K562 (cell line): ENCODE measurements around the gene FARP2. TPM values are rescaled to one million over a fixed set of nuclear protein-coding genes. Genes with fewer than 3 reads are reported as not detected.

Experiments
- ATAC-seq: fragments of 200-7000 bp; cut with Tn5 transposase; 3 replicates; pipeline ENCODE4 v1.9.1; 2020; ENCODE audit warnings: moderate library complexity
- BruUV-seq: library from RNA; stranded (reverse); fragments of 400-500 nt; replicated peaks from 2 replicates; lab custom pipeline; 2021; lab: Mats Ljungman, UMichigan
- CTCF ChIA-PET: fragments of 300-600 bp; formaldehyde crosslinking; extraction: SDS; loops from one replicate; lab custom pipeline; 2021; ENCODE audit warnings: low intra/inter-chr PET ratio; lab: Yijun Ruan, JAX
- POLR2A ChIA-PET: fragments of 300-600, 350-650 bp; sonication (Branson Sonifier 250); formaldehyde crosslinking; extraction: SDS; loops from one replicate; lab custom pipeline; 2021; ENCODE audit warnings: antibody characterized with exemption, inconsistent platforms; lab: Yijun Ruan, JAX
- DNase-seq, 4 experiments: peaks; one replicate each; pipeline versions ENCODE4 v3.0.0 to v3.0.0-alpha.2; 2011 to 2018; ENCODE audit warnings: low spot score in 3 of 4, mixed read lengths in 3 of 4; ENCODE audit errors: extremely low read depth in 1 of 4
- FAIRE-seq: peaks from 2 replicates; lab custom pipeline; 2011; peaks lifted over from hg19 to GRCh38; lab: Jason Lieb, UNC
- H2AFZ ChIP-seq: 2 replicates; pipeline ENCODE4 v1.6.0; 2011; ENCODE audit warnings: low read depth, low read length, control low read depth, inconsistent platforms
- H3K27ac ChIP-seq: fragments of 200-600 bp; 3 replicates; pipeline ENCODE4 v1.8.0; 2011; ENCODE audit warnings: low read depth, mild to moderate bottlenecking, control low read depth, inconsistent platforms, low read length, moderate library complexity, mixed read lengths; ENCODE audit errors: extremely low read depth
- H3K27me3 ChIP-seq, 2 experiments: fragments of 300-600 bp in 1 of 2; 2 replicates in 1 of 2; 3 replicates in 1 of 2; pipeline versions ENCODE4 v1.6.0 to v1.8.0; 2011; ENCODE audit warnings: inconsistent platforms in 2 of 2, low read length in 2 of 2, mild to moderate bottlenecking in 1 of 2, mixed read lengths in 1 of 2, moderate library complexity in 1 of 2; ENCODE audit not compliant: control insufficient read depth in 2 of 2, insufficient read depth in 2 of 2
- H3K36me3 ChIP-seq: fragments of 300-600 bp; 3 replicates; pipeline ENCODE4 v1.8.0; 2011; ENCODE audit warnings: mild to moderate bottlenecking, low read length, inconsistent platforms; ENCODE audit not compliant: control insufficient read depth, insufficient read depth
- H3K4me1 ChIP-seq, 2 experiments: fragments of 200-600 bp in 1 of 2; replicated peaks in 1 of 2; 2 replicates in 1 of 2; 3 replicates in 1 of 2; pipeline versions ENCODE4 v1.5.1 to v1.8.0; 2011; ENCODE audit warnings: inconsistent platforms in 2 of 2, low read length in 2 of 2, mild to moderate bottlenecking in 1 of 2, mixed read lengths in 1 of 2, moderate library complexity in 1 of 2; ENCODE audit not compliant: control insufficient read depth in 2 of 2, insufficient read depth in 2 of 2
- H3K4me2 ChIP-seq: 2 replicates; pipeline ENCODE4 v1.6.1; 2011; ENCODE audit warnings: low read length, control low read depth, inconsistent platforms, mixed read lengths; ENCODE audit not compliant: insufficient read depth
- H3K4me3 ChIP-seq: fragments of 200-600 bp; sonication (generic), shearing (Covaris generic); 2 replicates; pipeline ENCODE4 v1.5.1; 2016; ENCODE audit warnings: control low read depth, inconsistent platforms
- H3K79me2 ChIP-seq: fragments of 200-600 bp; 3 replicates; pipeline ENCODE4 v1.8.0; 2011; ENCODE audit warnings: low read length, inconsistent platforms; ENCODE audit not compliant: control insufficient read depth, insufficient read depth
- H3K9ac ChIP-seq, 2 experiments: 2 replicates each; pipeline versions ENCODE4 v1.6.0 to v1.6.1; 2011; ENCODE audit warnings: low read depth in 2 of 2, low read length in 2 of 2, control low read depth in 1 of 2, inconsistent platforms in 1 of 2, mild to moderate bottlenecking in 1 of 2, mixed read lengths in 1 of 2; ENCODE audit not compliant: insufficient read depth in 1 of 2
- H3K9me1 ChIP-seq: one replicate; pipeline ENCODE4 v1.6.0; 2011; ENCODE audit warnings: inconsistent platforms, mild to moderate bottlenecking, low read length, moderate library complexity; ENCODE audit not compliant: control insufficient read depth, insufficient read depth
- H3K9me3 ChIP-seq: replicated peaks from 2 replicates; pipeline ENCODE4 v1.5.1; 2011; ENCODE audit warnings: low read depth, low read length, inconsistent platforms; ENCODE audit not compliant: control insufficient read depth, insufficient read depth
- H4K20me1 ChIP-seq: replicated peaks from 2 replicates; pipeline ENCODE4 v1.6.1; 2011; ENCODE audit warnings: low read length, inconsistent platforms, mixed read lengths; ENCODE audit not compliant: control insufficient read depth, insufficient read depth
- BRD9 ChIP-seq: fragments of 450-650 bp; IDR thresholded peaks from 2 replicates; pipeline ENCODE4 v1.6.1; 2018; ENCODE audit warnings: low read depth; ENCODE audit not compliant: partially characterized antibody
- GMEB1 ChIP-seq: fragments of 250-450 bp; sonication (Bioruptor Pico); IDR thresholded peaks from 2 replicates; pipeline ENCODE4 v1.4.0; 2020; ENCODE audit warnings: mild to moderate bottlenecking
- JUND ChIP-seq, 2 experiments: IDR thresholded peaks; 2 replicates in 1 of 2; 3 replicates in 1 of 2; pipeline ENCODE4 v1.6.1; 2011; ENCODE audit warnings: borderline replicate concordance in 2 of 2, low read depth in 2 of 2, low read length in 2 of 2, improper control_type of control experiment in 1 of 2, missing biosample characterization in 1 of 2, missing genetic modification characterization in 1 of 2, missing genetic modification reagents in 1 of 2
- KLF13 ChIP-seq: fragments of 450-650 bp; IDR thresholded peaks from 2 replicates; pipeline ENCODE4 v1.6.1; 2016; ENCODE audit warnings: missing genetic modification characterization, low read depth, mild to moderate bottlenecking, missing compliant biosample characterization, moderate library complexity, borderline replicate concordance
- MIER1 ChIP-seq: fragments of 450-650 bp; IDR thresholded peaks from 2 replicates; pipeline ENCODE4 v1.6.1; 2016; ENCODE audit warnings: antibody characterized with exemption, mild to moderate bottlenecking, low read depth
- NRF1 ChIP-seq, 2 experiments: fragments of 450-650 bp; IDR thresholded peaks in 1 of 2; conservative IDR thresholded peaks in 1 of 2; 2 replicates each; pipeline ENCODE4 v1.6.1; 2014; ENCODE audit warnings: mild to moderate bottlenecking in 2 of 2
- SMARCA4 ChIP-seq: fragments of 450-650 bp; IDR thresholded peaks from 2 replicates; pipeline ENCODE4 v1.6.1; 2016
- TRIM24 ChIP-seq, 2 experiments: fragments of 450-650 bp; IDR thresholded peaks; 2 replicates each; pipeline ENCODE4 v1.6.1; 2016
- U2AF2 ChIP-seq: fragments of 200-400 bp; formaldehyde crosslinking; optimal IDR thresholded peaks from 2 replicates; pipeline ENCODE3; 2017; ENCODE audit warnings: low read depth, mild to moderate bottlenecking, low read length
- ZBTB5 ChIP-seq: fragments of 450-650 bp; IDR thresholded peaks from 2 replicates; pipeline ENCODE4 v1.6.1; 2017; ENCODE audit warnings: antibody characterized with exemption
- ZNF184 ChIP-seq: sonication (generic); formaldehyde crosslinking; IDR thresholded peaks from 2 replicates; pipeline ENCODE4 v1.5.0; 2020; ENCODE audit warnings: missing genetic modification reagents
- ZNF239 ChIP-seq: fragments of 250-450 bp; sonication (Bioruptor Pico); IDR thresholded peaks from 2 replicates; pipeline ENCODE4 v1.4.0; 2020; ENCODE audit warnings: mild to moderate bottlenecking
- ZNF507 ChIP-seq: conservative IDR thresholded peaks from 2 replicates; pipeline ENCODE4 v1.6.1; 2017; ENCODE audit warnings: missing genetic modification characterization, missing compliant biosample characterization
- ZNF778 ChIP-seq: fragments of 450-650 bp; formaldehyde crosslinking; IDR thresholded peaks from 2 replicates; pipeline ENCODE4 v1.4.0; 2020; ENCODE audit warnings: mild to moderate bottlenecking, moderate library complexity
- WGBS: fragments of 100-300 bp; shearing (Covaris generic); methylation state at CpG from one replicate; pipeline ENCODE4 v1.1.6; 2016; ENCODE audit warnings: low coverage, mixed read lengths; ENCODE audit not compliant: insufficient coverage; ENCODE audit errors: missing lambda C conversion rate; 5-methylcytosine and 5-hydroxymethylcytosine counted together
- in situ Hi-C: fragments of 300-500 bp; cut with MboI; formaldehyde crosslinking; loops from 4 replicates; pipeline ENCODE4 v1.15.0; 2018; ENCODE audit warnings: inconsistent platforms, mixed read lengths
- intact Hi-C: fragments of 100-400 bp; cut with micrococcal nuclease; formaldehyde crosslinking; loops from 2 replicates; pipeline ENCODE4 v1.14.2; 2022
- polyA plus RNA-seq, 8 experiments: library from polyadenylated mRNA; depleted of rRNA in 4 of 8; stranded (reverse) in 5 of 8; unstranded in 3 of 8; fragments of >200 nt; fragmentation: Nextera tagmentation in 2 of 8; fragmentation: Illumina TruSeq in 1 of 8; extraction: Ambion mirVana in 2 of 8; extraction: Trizol in 1 of 8; gene quantifications; 2 replicates each; pipeline versions ENCODE4 v1.2.1 to v1.2.3, GENCODE V29; 2011 to 2014; ENCODE audit warnings: inconsistent platforms in 1 of 8, missing spikeins in 1 of 8
- total RNA-seq, 7 experiments: library from RNA; depleted of rRNA in 6 of 7; stranded (reverse); fragments of >200 nt in 6 of 7; fragmentation: Illumina TruSeq in 2 of 7; extraction: Trizol in 2 of 7; gene quantifications; 2 replicates each; pipeline versions ENCODE4 v1.2.1 to v1.2.3, GENCODE V29; 2011 to 2021; ENCODE audit warnings: low replicate concordance in 1 of 7
- TF ChIP-seq, protein P1 (sequence below): fragments of 450-650 bp; IDR thresholded peaks from 2 replicates; pipeline ENCODE4 v1.6.1; 2016; ENCODE audit warnings: mild to moderate bottlenecking

FARP2 gene
- total and polyA plus RNA-seq, 9 of the 15 experiments (the other 6 are each of a cell fraction or from before 2014, with no cell fraction given): 4.1 to 38.1 (median 21.1) TPM

- H3K36me3 ChIP-seq: peaks cover 58% of the 10 kb centered on the region; the same call in 2 of the 3 replicates
- no peaks in the 10 kb centered on the region for H4K20me1 ChIP-seq
- ChIA-PET POLR2A (interaction anchor here (0.5 to 1.3 kb wide), 4 partner anchors 9 to 360 kb away, joined by 3 to 4 read pairs (median 4); no protein-coding TSS in a partner anchor), CTCF (no interaction called here)
- 93% methylated on average over 5 of the region's 14 CpGs for WGBS
- no peak overlapping the region for H3K4me2 ChIP-seq
- H3K27me3 ChIP-seq: no peaks in the 10 kb centered on the region
- H3K4me3 ChIP-seq: no peak overlapping the region
- H3K9ac ChIP-seq: no peak overlapping the region
- ATAC-seq: no peak
- no peak for FAIRE-seq
- no peak for TF ChIP-seq SMARCA4
- TF ChIP-seq NRF1 (conservative IDR thresholded peaks at IDR 0.05 in 1 of 2, IDR thresholded peaks at IDR 0.05 in 1 of 2): no peak
- no peak for TF ChIP-seq ZNF778 (CRISPR knock-in tag)
- no peak for TF ChIP-seq U2AF2
- no peak for TF ChIP-seq MIER1
- no peak for TF ChIP-seq ZNF239 (CRISPR knock-in tag)
- no peak for TF ChIP-seq ZBTB5
- TF ChIP-seq KLF13: no peak
- no peak for TF ChIP-seq ZNF184 (CRISPR knock-in tag)
- TF ChIP-seq ZNF507 (tag): no peak
- no peak for TF ChIP-seq TRIM24 (IDR thresholded peaks at IDR 0.05)
- no peak for TF ChIP-seq GMEB1
- TF ChIP-seq, protein P1, sequence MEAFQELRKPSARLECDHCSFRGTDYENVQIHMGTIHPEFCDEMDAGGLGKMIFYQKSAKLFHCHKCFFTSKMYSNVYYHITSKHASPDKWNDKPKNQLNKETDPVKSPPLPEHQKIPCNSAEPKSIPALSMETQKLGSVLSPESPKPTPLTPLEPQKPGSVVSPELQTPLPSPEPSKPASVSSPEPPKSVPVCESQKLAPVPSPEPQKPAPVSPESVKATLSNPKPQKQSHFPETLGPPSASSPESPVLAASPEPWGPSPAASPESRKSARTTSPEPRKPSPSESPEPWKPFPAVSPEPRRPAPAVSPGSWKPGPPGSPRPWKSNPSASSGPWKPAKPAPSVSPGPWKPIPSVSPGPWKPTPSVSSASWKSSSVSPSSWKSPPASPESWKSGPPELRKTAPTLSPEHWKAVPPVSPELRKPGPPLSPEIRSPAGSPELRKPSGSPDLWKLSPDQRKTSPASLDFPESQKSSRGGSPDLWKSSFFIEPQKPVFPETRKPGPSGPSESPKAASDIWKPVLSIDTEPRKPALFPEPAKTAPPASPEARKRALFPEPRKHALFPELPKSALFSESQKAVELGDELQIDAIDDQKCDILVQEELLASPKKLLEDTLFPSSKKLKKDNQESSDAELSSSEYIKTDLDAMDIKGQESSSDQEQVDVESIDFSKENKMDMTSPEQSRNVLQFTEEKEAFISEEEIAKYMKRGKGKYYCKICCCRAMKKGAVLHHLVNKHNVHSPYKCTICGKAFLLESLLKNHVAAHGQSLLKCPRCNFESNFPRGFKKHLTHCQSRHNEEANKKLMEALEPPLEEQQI: no peak
- no peak for TF ChIP-seq JUND (IDR thresholded peaks at IDR 0.05; ENCODE audit: borderline replicate concordance, low read depth, low read length)
- TF ChIP-seq JUND (tag; IDR thresholded peaks at IDR 0.05; ENCODE audit: borderline replicate concordance, low read depth, low read length): no peak
- TF ChIP-seq BRD9: no peak
- no peaks in the 10 kb centered on the region for H3K9me3 ChIP-seq
- no peak for DNase-seq
- intact Hi-C loops (no loop called here), in situ Hi-C loops (no loop called here)
- no peak overlapping the region for H2AFZ ChIP-seq
- H3K4me1 ChIP-seq: peaks cover 0 to 4% of the 10 kb centered on the region in 2 experiments; a peak in 3 of 5 replicates
- H3K79me2 ChIP-seq: no peaks in the 10 kb centered on the region
- no peak overlapping the region for H3K27ac ChIP-seq
- H3K9me1 ChIP-seq: no peaks in the 10 kb centered on the region
- no TSS peak for BruUV-seq
Measured at GRCh38 chr2:241441492-241441891, 85.4 kb downstream of the FARP2 start.
